HS-27A (cell line): ENCODE results near the gene CIB4.
"Not testable (repeated sequence)": the region's sequence is repeated elsewhere in the genome, so short reads cannot be mapped to it uniquely, and the experiment has no call there.

Experiments used
- DNase-seq: peaks from one replicate; pipeline ENCODE4 v3.0.0-alpha.2; 2012; ENCODE audit warnings: low read depth, missing footprints

CIB4 gene

GRCh38 chr2:26666671-26667070, 25.5 kb upstream of the CIB4 start:
- DNase-seq, result no peak

- DNase-seq, result not testable (repeated sequence)
These were observed 24.1 kb upstream of the CIB4 start for GRCh38 chr2:26665296-26665695.

GRCh38 chr2:26660363-26660962, 19.3 kb upstream of the CIB4 start:
- no peak for DNase-seq

- no peak for DNase-seq
These were observed 17.7 kb upstream of the CIB4 start for GRCh38 chr2:26658691-26659346.

GRCh38 chr2:26657265-26657664, 16.1 kb upstream of the CIB4 start:
- no peak for DNase-seq

GRCh38 chr2:26655611-26656195, 14.5 kb upstream of the CIB4 start:
- no peak for DNase-seq

- DNase-seq, result not testable (repeated sequence)
These were observed 14.0 kb upstream of the CIB4 start for GRCh38 chr2:26655120-26655519.

GRCh38 chr2:26654061-26654340, 12.8 kb upstream of the CIB4 start:
- no peak for DNase-seq

- DNase-seq, result no peak
These were observed 12.3 kb upstream of the CIB4 start for GRCh38 chr2:26653207-26654060.

- no peak for DNase-seq
These were observed 11.3 kb upstream of the CIB4 start for GRCh38 chr2:26652361-26653041.

GRCh38 chr2:26651799-26652198, 10.6 kb upstream of the CIB4 start:
- DNase-seq, result no peak

GRCh38 chr2:26651470-26651771, 10.3 kb upstream of the CIB4 start:
- DNase-seq, result no peak

GRCh38 chr2:26650713-26651469, 9.7 kb upstream of the CIB4 start:
- DNase-seq, result no peak

GRCh38 chr2:26649992-26650712, 9.0 kb upstream of the CIB4 start:
- no peak for DNase-seq

- DNase-seq, result no peak
These were observed 8.2 kb upstream of the CIB4 start for GRCh38 chr2:26649322-26649721.

GRCh38 chr2:26648516-26648915, 7.3 kb upstream of the CIB4 start:
- no peak for DNase-seq

- DNase-seq, result no peak
These were observed 6.8 kb upstream of the CIB4 start for GRCh38 chr2:26647981-26648380.

GRCh38 chr2:26646986-26647672, 6.0 kb upstream of the CIB4 start:
- no peak for DNase-seq

- DNase-seq, result no peak
These were observed 4.6 kb upstream of the CIB4 start for GRCh38 chr2:26645762-26646161.

GRCh38 chr2:26644188-26644835, 3.1 kb upstream of the CIB4 start:
- no peak for DNase-seq
